HG03175 (cell line): ENCODE results near the gene CMAS.
"Not testable (repeated sequence)": the region's sequence is repeated elsewhere in the genome, so short reads cannot be mapped to it uniquely, and the experiment has no call there.

Experiments used
- ATAC-seq: cut with Tn5 transposase; IDR thresholded peaks from one replicate; pipeline ENCODE4 v1.9.1; 2021; ENCODE audit warnings: mild to moderate bottlenecking, moderate library complexity; ENCODE audit not compliant: unreplicated experiment

Gene CMAS

DNA sequence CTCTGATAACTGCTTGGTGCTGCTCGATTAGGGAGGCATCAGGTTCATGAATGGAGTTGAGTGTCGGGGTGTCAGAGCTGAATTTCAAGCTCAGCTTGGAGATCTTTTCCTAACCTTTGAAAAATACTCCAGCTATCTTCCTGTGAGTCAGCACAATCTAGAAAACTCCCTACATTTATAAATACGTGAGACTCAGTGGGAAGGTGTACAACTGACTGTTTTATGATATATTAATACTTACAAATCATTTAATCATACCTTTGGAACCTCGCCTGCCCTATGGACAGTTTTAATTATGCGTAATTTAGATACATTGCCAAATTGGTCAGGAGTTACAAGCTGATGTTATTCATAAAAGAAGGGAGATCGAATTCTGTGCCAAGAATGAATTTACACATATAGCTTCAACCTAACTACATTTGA lies 961 bp downstream of the CMAS start:
- ATAC-seq = peak; percentile 37

DNA sequence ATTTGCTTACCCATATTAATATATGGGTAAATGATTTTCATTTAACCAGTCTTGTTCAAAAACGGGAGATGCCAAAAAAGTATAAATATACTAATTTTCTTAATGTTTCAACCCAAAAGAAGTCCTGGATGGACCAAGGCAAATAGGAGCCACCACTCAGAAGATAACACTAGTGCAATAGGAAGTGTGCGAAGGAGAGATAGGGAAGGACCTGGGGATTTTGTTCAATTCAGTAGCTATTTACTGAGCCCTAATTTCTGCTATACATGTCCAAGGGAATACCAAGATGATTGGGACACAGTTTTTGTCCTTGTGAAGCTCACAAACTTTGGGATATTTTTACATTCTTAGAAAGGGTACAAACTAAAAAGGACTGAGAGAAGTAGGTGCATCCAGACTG lies 1.5 kb downstream of the CMAS start:
- ATAC-seq = no peak

DNA sequence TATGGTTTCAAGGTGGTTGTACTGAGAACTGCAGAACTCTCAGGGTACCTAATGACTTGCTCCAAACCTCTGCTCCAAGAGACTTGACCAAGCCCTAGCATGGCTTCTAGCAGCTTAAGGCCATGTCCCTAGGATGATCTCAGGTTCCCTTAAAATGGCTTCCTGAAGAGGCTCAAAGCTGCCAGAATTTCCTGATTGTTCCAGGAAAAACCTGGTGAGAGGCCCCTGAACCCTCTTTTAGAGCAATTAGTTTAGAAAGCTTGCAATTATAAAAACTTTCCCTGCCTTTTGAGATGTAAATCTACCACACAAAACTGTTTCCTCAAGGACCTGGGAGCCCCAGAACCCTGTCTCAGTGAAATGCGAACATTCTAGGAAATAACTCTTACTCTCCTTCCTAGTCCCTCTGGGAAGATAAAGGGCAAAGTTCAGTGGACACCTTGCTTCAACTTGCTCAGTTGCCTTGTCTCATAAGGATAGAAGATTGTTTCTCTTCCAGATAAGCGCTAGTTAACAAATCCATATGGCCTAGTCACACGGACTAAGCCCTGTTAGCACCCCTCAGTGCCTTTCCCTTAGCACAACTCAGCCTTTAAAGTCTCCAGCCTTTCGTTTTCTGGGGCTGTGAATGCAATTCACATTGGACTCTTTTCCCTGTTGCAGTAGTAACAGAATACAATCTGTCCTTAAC lies 2.5 kb downstream of the CMAS start:
- no peak for ATAC-seq

DNA sequence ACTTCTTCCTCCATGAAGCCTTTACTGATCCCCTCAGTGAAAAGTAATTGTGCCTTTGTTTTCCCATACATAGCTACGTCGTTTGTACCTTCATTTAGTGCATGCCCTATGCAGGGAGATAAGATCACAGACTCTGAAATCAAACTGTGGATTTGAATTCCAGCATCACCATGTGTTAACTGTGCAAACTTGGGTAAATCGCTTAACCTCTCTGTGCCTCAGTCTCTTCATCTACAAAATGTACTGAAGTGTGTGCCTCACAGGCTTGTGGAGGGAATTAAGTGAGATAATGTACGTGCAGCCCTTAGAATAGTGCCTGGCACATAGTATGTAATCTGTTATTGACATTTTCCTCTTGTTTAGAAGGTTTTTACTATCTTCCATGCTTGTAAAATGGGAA lies 4.1 kb downstream of the CMAS start:
- ATAC-seq = no peak

DNA sequence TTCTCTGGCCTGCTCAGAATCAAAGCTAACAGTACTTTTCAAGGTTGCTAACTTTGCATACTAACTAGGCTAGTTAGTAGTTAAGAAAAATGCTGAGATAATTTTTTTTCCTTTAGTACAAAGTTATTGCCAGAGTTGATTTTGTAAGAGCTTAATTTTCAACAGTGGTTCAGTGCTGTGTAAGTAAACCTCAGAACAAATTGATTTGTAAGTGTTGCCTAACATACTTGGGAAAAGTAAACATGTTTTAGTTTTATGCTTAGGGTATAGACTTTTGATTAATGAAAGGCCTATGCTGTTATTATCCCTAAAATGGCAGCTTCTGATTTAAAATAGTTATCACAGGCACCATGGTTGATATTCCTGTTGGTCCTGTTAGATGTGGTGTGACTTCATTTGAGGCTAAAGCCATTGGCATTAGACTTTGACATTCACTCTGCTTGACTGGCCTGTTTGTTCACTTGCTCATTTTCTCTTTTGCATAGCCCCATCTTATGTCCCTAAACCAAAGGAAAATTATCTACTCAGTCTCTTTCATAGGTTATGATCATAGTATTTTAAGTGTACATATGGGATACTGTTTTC lies 5.2 kb downstream of the CMAS start:
- no peak for ATAC-seq

DNA sequence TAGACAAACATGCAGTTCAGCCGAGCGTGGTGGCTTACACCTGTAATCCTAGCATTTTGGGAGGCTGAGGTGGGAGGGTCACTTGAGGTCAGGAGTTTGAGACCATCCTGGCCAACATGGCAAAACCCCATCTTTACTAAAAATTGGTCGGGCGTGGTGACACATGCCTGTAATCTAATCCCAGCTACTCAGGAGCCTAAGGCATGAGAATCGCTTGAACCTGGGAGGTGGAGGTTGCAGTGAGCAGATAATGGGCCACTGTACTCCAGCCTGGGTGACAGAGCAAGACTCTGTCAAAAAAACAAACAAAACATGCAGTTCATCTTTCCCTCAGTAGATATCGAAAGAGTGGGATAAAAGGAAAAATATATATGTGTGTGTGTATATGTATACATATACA lies 7.0 kb downstream of the CMAS start:
- ATAC-seq = not testable (repeated sequence)

DNA sequence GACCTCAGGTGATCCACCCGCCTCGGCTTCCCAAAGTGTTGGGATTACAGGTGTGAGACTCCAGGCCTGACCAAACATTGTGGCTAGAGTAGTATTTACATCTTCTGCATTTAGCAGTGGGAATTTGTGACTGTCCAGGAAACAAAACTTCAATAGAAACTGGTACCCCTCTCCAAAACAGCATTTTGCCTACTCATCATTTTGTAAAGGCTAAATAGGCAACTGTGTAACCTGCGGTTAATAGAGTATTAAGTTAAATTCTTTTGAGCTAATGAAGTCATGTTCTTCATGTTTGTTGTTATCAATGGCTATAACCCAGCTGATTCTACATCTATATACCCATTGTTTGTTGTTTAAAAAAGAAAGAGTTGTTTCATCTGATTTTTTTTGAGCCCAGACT lies 8.1 kb downstream of the CMAS start:
- no peak for ATAC-seq

DNA sequence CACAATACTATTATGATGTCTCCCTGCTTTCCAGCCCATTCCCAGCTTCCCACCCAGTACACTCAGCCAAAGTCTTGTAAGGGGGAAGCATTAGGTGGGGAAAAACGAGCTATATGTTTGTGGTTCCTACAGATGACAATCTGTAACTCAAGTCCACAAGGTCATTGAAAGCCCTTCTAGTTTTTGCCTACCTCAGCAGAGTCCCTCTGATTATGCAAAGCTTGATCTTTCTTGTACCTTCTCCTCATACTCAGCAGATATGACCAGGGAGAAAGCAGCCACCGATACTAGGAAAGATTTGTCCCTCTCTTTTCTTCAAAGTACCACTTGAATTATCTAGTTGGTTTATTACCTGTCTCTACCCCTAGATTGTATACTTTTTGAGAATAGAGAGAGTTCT lies 10.6 kb downstream of the CMAS start:
- ATAC-seq = no peak

DNA sequence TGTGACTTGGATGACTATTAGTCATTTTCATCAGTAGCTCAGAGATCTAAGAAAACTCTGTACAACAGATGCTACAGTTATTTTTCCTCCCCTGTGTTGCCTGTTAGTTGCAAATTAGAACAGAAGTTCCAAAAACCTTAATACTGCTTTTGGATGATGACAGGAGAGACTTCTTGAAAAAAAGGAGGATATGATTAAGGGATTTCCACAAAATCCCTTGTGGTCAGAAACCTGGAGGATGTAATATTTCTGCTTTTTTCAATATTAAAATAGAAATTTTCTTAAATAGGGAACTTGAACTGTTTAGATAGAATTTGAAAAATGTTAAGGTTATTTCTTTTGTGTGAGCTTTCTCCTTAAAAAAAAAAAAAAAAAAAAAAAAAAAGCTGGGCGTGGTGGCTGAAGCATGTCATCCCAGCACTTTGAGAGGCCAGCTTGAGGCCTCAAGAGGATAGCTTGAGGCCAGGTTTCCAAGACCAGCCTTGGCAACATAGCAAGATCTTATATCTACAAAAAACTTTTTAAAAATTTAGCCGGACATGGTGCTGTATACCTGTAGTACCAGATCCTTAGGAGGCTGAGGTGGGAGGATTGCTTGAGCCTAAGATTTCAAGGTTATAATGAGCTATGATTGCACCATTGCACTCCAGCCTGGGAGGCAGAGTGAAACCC lies 14.1 kb downstream of the CMAS start:
- ATAC-seq = no peak

GRCh38 chr12:22064968-22065367 lies 18.9 kb downstream of the CMAS start:
- ATAC-seq = no peak

DNA sequence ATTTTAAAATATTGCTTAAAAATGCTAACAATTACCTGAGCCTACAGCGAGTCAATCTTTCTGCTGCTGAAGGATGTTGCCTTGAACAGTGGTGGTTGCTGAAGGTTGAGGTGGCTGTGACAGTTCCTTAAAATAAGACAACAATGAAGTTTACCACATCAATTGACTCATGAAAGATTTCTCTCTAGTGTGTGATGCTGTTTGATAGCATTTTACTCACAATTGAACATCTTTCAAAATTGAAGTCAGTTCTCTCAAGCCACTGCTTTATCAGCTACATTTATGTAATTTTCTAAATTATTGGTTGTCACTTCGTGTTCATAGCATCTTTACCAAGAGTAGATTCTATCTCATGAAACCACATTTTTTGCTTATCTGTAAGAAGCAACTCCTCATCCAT lies 20.3 kb downstream of the CMAS start:
- ATAC-seq = no peak

DNA sequence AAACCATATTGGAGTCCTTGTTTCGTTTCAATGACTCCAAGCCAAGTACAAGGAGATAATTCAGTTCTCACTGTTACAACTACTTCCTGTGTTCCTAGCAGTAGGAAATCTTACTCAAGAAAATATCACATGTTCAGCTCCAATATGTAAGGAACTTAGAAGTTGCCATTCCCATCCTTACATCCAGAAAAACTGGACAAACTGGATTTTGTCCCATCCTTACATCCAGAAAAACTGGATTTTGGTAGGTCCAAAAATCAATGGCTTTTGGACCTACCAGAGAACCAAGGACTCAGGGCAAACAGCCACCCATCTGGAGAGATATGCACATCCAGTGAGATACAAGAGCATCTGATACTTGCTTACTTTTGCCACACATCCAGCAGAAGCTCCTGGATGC lies 23.8 kb downstream of the CMAS start:
- no peak for ATAC-seq

DNA sequence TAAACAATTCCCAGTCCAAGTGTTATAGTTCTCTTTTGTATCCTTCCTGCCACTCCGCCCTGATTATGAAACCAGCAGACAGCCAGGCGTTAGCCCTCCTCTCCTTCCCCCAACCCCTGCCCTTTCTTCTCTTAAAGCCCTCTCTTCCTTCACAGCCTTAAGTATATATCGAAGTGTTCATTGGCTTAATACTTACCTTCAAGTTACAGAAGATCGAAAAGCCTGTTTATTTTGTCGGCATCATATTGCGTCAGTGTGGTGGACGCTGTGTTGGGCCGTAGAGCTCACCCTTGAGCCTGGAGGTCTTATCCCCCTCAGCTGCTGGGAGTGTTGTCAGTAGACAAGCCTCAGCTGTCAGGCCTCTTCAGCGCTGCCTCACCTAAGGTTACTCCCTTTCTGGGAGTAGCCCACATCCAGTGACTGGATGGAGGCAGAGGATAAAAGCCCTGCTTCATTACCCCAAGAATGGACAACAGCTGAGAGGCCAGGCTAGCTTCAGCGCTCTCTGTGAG lies 36.2 kb downstream of the CMAS start:
- no peak for ATAC-seq

GRCh38 chr12:22083167-22083566 lies 37.1 kb downstream of the CMAS start:
- ATAC-seq = no peak

DNA sequence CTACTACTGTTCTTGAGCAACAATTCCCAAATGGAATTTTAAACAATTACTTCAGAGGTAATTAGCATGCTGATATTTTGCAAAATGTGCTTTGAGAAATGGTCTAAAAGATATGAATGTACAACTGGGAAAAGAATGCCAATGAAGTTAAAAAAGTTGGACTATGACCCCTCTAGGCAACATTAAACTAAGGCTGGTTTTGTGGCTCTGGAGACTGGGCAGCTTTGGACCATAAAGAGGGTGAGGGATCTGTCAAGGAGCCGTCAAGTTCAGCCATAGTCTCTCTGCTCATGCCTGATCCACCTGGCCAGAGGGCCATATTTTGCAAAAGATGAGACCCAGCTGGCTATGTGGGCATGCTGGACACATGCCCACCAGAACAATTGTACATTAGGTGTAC lies 38.8 kb downstream of the CMAS start:
- no peak for ATAC-seq

DNA sequence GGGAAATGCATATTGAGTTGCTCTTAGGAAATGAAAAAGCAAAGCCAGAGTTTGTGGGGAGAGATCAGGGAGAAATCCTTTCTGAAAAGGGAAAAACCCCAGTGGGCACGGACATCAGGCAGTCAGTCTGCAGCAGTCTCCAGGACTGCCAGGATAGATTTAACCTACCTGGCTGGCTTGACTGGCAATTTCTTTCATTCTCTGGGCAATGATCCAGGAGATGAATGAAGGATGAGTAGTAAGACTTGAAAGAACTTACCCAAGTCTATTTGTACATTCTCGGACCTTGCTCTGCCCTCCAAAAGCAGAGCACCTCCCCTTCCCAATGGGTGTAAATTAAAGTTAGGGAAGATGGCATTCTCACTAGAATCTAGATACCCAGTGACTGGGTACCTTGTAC lies 42.9 kb downstream of the CMAS start:
- no peak for ATAC-seq

- no peak for ATAC-seq
Measured at GRCh38 chr12:22089486-22089885, 43.5 kb downstream of the CMAS start.

DNA sequence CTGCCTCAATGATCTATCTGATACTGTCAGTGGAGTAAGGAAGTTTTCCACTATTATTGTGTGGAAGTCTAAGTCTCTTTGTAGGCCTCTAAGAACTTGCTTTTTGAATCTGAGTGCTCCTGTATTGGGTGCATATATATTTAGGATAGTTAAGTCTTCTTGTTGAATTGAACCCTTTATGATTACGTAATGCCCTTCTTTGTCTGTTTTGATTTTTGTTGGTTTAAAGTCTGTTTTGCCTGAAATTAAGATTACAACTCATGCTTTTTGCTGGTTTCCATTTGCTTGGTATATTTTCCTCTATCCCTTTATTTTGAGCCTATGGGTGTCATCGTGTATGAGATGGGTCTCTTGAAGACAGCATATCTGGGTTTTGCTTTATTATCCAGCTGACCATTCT lies 53.0 kb downstream of the CMAS start:
- not testable (repeated sequence) for ATAC-seq

DNA sequence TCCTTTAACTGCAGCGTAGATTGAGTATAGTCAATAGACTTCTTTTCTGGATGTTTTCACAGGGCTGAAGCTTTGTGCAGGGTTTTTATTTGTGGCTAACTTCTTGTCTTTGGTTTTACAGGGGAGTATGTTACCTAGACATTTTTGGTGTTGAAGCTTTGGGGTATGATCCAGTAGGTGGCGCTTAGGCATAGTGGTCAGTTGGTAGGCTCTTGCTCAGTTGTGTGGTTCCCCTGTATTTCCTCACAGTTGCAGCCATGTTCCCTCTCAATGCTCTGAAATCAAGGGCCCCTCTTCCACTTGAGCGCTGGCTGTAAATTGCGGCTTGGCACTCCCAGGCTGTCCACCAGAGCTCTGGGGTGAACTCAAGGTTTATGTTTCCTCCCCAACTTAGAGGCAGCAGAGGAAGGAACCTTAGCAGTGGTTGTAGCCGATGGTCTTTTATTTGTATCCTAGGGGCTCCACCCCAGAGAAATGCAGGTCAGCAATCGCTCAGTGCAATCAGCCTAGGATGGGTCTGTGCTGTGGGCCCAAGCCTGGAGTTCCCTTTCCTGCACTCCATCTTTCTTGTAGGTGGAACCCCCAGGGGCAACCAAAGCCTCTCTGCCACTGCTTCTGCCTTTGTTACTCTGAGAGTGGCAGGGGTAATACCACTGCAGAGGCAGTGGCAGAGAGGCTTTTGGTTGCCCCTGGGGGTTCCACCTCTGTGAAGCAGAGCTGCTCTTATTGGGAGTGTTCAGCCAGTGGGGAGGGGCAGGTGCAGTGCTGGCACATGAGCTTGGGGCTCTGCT lies 55.1 kb downstream of the CMAS start:
- peak; percentile 67 for ATAC-seq

- peak; percentile 30 for ATAC-seq
Measured at GRCh38 chr12:22101749-22102243, 55.8 kb downstream of the CMAS start.

DNA sequence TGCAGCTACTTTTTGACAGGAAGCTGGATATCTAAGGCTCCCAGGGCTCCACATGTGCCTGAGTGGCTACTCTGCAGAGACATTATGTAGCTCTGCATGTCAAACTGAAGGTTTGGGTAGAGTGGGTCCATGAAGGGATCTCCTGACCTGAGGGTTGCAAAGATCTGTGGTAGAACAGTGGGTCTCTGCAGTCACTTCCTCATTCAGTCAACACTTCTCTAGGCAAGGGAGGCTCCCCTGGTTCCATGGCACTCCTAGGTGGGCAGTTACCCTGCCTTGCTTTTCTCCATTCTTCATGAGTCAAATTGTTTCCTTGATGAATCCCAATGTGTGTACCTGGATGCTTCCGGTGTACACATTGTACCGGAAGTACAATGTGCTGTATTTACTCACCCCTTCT lies 57.4 kb downstream of the CMAS start:
- ATAC-seq = no peak
